ENCODE results near the gene NKIRAS2. TPM values are rescaled to one million over a fixed set of nuclear protein-coding genes. Genes with fewer than 3 reads are reported as not detected.
"Not testable (repeated sequence)": the region's sequence is repeated elsewhere in the genome, so short reads cannot be mapped to it uniquely, and the experiment has no call there.

The NKIRAS2 gene
- total RNA-seq, 1 donor from 2014 or later, result 28.7 TPM

- Histone ChIP-seq H3K9me3 (no peaks in the 10 kb centered on the region), H3K36me3 (peaks cover 0 to 41% of the 10 kb centered on the region in 2 donors), H3K27me3 (no peaks in the 10 kb centered on the region), H3K27ac (no peak overlapping the region), H3K4me1 (peaks cover 24% of the 10 kb centered on the region), H3K4me3 (no peak overlapping the region)
- intact Hi-C loops (cut with DNase I), result no loop called here
- no peak for DNase-seq (ENCODE audit: extremely low spot score in 2 of 2)
- no peak for TF ChIP-seq POLR2AphosphoS5 (IDR thresholded peaks at IDR 0.05; ENCODE audit: insufficient read depth in 1 of 2, low read depth in 1 of 2)
- TF ChIP-seq, protein P1, sequence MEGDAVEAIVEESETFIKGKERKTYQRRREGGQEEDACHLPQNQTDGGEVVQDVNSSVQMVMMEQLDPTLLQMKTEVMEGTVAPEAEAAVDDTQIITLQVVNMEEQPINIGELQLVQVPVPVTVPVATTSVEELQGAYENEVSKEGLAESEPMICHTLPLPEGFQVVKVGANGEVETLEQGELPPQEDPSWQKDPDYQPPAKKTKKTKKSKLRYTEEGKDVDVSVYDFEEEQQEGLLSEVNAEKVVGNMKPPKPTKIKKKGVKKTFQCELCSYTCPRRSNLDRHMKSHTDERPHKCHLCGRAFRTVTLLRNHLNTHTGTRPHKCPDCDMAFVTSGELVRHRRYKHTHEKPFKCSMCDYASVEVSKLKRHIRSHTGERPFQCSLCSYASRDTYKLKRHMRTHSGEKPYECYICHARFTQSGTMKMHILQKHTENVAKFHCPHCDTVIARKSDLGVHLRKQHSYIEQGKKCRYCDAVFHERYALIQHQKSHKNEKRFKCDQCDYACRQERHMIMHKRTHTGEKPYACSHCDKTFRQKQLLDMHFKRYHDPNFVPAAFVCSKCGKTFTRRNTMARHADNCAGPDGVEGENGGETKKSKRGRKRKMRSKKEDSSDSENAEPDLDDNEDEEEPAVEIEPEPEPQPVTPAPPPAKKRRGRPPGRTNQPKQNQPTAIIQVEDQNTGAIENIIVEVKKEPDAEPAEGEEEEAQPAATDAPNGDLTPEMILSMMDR (IDR thresholded peaks at IDR 0.05), result no peak
- TF ChIP-seq POLR2A (IDR thresholded peaks at IDR 0.05), result no peak
Measured at GRCh38 chr17:42002792-42003301, 17.0 kb upstream of the NKIRAS2 start.

- intact Hi-C loops (cut with DNase I), result no loop called here
- Histone ChIP-seq H3K4me1 (peaks cover 36% of the 10 kb centered on the region), H3K9me3 (no peaks in the 10 kb centered on the region), H3K4me3 (no peak overlapping the region), H3K27ac (no peak overlapping the region), H3K36me3 (peaks cover 0 to 21% of the 10 kb centered on the region in 2 donors), H3K27me3 (no peaks in the 10 kb centered on the region)
- TF ChIP-seq, protein P1 (IDR thresholded peaks at IDR 0.05), result no peak
- peak in 1 of 2 donors; percentile 28 for TF ChIP-seq POLR2AphosphoS5 (IDR thresholded peaks at IDR 0.05; ENCODE audit: insufficient read depth in 1 of 2, low read depth in 1 of 2)
- DNase-seq (ENCODE audit: extremely low spot score in 2 of 2), result no peak
Measured at GRCh38 chr17:42005166-42005565, 14.7 kb upstream of the NKIRAS2 start.

GRCh38 chr17:42009170-42009569 lies 10.7 kb upstream of the NKIRAS2 start:
- H3K27me3 ChIP-seq, result no peaks in the 10 kb centered on the region
- peaks cover 73% of the 10 kb centered on the region for H3K4me1 ChIP-seq
- H3K36me3 ChIP-seq, result no peaks in the 10 kb centered on the region
- no peak for DNase-seq (ENCODE audit: extremely low spot score in 2 of 2)
- H3K27ac ChIP-seq, result no peak overlapping the region
- no peak for TF ChIP-seq POLR2A (IDR thresholded peaks at IDR 0.05)
- TF ChIP-seq, protein P1 (IDR thresholded peaks at IDR 0.05), result no peak
- TF ChIP-seq POLR2AphosphoS5 (IDR thresholded peaks at IDR 0.05; ENCODE audit: insufficient read depth in 1 of 2, low read depth in 1 of 2), result no peak
- intact Hi-C loops (cut with DNase I), result no loop called here
- no peak overlapping the region for H3K4me3 ChIP-seq
- H3K9me3 ChIP-seq, result no peaks in the 10 kb centered on the region

DNA sequence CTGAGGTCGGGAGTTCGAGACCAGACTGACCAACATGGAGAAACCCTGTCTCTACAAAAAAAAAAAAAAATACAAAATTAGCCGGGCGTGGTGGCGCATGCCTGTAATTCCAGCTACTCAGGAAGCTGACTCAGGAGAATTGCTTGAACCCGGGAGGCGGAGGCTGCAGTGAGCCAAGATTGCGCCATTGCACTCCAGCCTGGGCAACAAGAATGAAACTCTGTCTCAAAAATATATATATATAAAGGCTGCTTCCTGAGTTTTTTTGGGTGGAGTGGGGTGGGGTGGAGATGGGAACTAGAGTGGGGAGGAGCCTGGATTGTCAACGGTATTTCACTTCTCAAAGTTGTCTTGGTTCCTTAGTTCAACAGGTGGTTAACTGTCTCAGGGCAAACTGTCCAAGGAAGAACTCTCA lies 9.6 kb upstream of the NKIRAS2 start:
- intact Hi-C loops (cut with DNase I); DNase-seq (ENCODE audit: extremely low spot score in 2 of 2): not testable (repeated sequence)

GRCh38 chr17:42010898-42011516 lies 8.9 kb upstream of the NKIRAS2 start:
- Histone ChIP-seq H3K4me1 (peaks cover 74% of the 10 kb centered on the region), H3K27ac (no peak overlapping the region), H3K27me3 (no peaks in the 10 kb centered on the region), H3K36me3 (no peaks in the 10 kb centered on the region), H3K9me3 (no peaks in the 10 kb centered on the region), H3K4me3 (no peak overlapping the region)
- no peak for DNase-seq (ENCODE audit: extremely low spot score in 2 of 2)
- intact Hi-C loops (cut with DNase I), result no loop called here
- TF ChIP-seq POLR2A (IDR thresholded peaks at IDR 0.05), result no peak
- TF ChIP-seq, protein P1 (IDR thresholded peaks at IDR 0.05), result no peak
- no peak for TF ChIP-seq POLR2AphosphoS5 (IDR thresholded peaks at IDR 0.05; ENCODE audit: insufficient read depth in 1 of 2, low read depth in 1 of 2)

More for the DNA sequence above, 9.6 kb upstream of the NKIRAS2 start:
- H3K27ac ChIP-seq, H3K4me3 ChIP-seq, H3K27me3 ChIP-seq, H3K9me3 ChIP-seq, H3K36me3 ChIP-seq: not testable (repeated sequence)
- H3K4me1 ChIP-seq, result peaks cover 72% of the 10 kb centered on the region

GRCh38 chr17:42012363-42012762 lies 7.5 kb upstream of the NKIRAS2 start:
- DNase-seq (ENCODE audit: extremely low spot score in 2 of 2); intact Hi-C loops (cut with DNase I); H3K9me3 ChIP-seq; H3K4me3 ChIP-seq; H3K27ac ChIP-seq; H3K36me3 ChIP-seq; H3K27me3 ChIP-seq: not testable (repeated sequence)
- H3K4me1 ChIP-seq, result peaks cover 75% of the 10 kb centered on the region

DNA sequence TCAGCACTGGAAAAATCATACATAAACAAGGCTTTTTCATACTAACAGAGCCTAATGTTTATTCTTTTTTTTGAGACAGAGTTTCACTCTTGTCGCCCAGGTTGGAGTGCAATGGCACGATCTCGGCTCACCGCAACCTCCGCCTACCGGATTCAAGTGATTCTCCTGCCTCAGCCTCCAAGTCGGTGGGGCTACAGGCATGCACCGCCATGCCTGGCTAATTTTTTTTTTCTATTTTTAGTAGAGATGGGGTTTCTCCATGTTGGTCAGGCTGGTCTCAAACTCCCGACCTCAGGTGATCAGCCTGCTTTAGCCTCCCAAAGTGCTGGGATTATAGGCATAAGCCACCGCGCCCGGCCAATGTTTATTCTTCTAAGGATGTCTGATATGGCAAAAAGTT lies 6.2 kb upstream of the NKIRAS2 start:
- H3K27ac ChIP-seq; H3K4me3 ChIP-seq; H3K27me3 ChIP-seq; intact Hi-C loops (cut with DNase I); H3K9me3 ChIP-seq; DNase-seq (ENCODE audit: extremely low spot score in 2 of 2); H3K36me3 ChIP-seq: not testable (repeated sequence)
- peaks cover 82% of the 10 kb centered on the region for H3K4me1 ChIP-seq
